SK-N-MC (cell line): ENCODE results near the gene SMCO4.

Experiments
- EZH2 ChIP-seq: fragments of 200-600 bp; sonication (generic); IDR thresholded peaks from one replicate; pipeline ENCODE4 v1.6.1; 2017; ENCODE audit warnings: antibody characterized with exemption
- POLR2AphosphoS5 ChIP-seq: IDR thresholded peaks from 2 replicates; pipeline ENCODE4 v1.6.1; 2012; ENCODE audit warnings: mild to moderate bottlenecking, low read depth, low read length, borderline replicate concordance

GRCh38 chr11:93481696-93482095 is 61.5 kb downstream of the SMCO4 start:
- TF ChIP-seq POLR2AphosphoS5 (no peak), EZH2 (no peak)
